Body of pancreas (tissue), 4 donors: ENCODE results near the gene NEURL4. TPM values are rescaled to one million over a fixed set of nuclear protein-coding genes. Genes with fewer than 3 reads are reported as not detected.

ENCODE experiments used
- ATAC-seq: fragments of 150-250 bp; one replicate; pipeline ENCODE4 v1.9.1; 2016
- DNase-seq, 4 donors: peaks; one replicate each; pipeline ENCODE4 v3.0.0-alpha.2; 2019
- H3K27ac ChIP-seq, 4 donors: fragments of 200-600 bp; sonication (generic); 1 replicate in 3 of 4; 2 replicates in 1 of 4; pipeline versions ENCODE4 v1.5.1 to v1.6.1; 2016 to 2019; ENCODE audit warnings: mild to moderate bottlenecking in 1 of 4, mixed read lengths in 1 of 4, moderate library complexity in 1 of 4
- H3K27me3 ChIP-seq, 2 donors: fragments of 200-600 bp; sonication (generic); one replicate each; pipeline ENCODE4 v1.6.0; 2016; ENCODE audit warnings: mild to moderate bottlenecking in 1 of 2
- H3K36me3 ChIP-seq, 2 donors: fragments of 200-600 bp; sonication (generic); replicated peaks in 1 of 2; 2 replicates each; pipeline ENCODE4 v1.5.1; 2016; ENCODE audit warnings: low read depth in 2 of 2; ENCODE audit not compliant: insufficient read depth in 1 of 2
- H3K4me1 ChIP-seq: fragments of 200-600 bp; sonication (generic); one replicate; pipeline ENCODE4 v1.6.0; 2016
- H3K4me3 ChIP-seq, 2 donors: fragments of 200-600 bp; sonication (generic); 1 replicate in 1 of 2; 2 replicates in 1 of 2; pipeline ENCODE4 v1.5.1; 2016 to 2019
- H3K9me3 ChIP-seq, 3 donors: fragments of 200-600 bp; sonication (generic); 1 replicate in 2 of 3; 2 replicates in 1 of 3; pipeline ENCODE4 v1.5.1; 2016
- CTCF ChIP-seq, 7 experiments: fragments of 450-650 bp in 4 of 7; fragments of 200-600 bp in 3 of 7; sonication (generic) in 3 of 7; IDR thresholded peaks; one replicate each; pipeline ENCODE4 v1.5.1; 2016 to 2019; ENCODE audit warnings: antibody characterized with exemption in 7 of 7
- POLR2A ChIP-seq, 3 donors: fragments of 450-650 bp; IDR thresholded peaks; one replicate each; pipeline ENCODE4 v1.6.1; 2016; ENCODE audit warnings: antibody characterized with exemption in 3 of 3, mild to moderate bottlenecking in 2 of 3
- WGBS, 2 donors: methylation state at CpG; one replicate each; pipeline ENCODE4 v1.1.5; 2017; 5-methylcytosine and 5-hydroxymethylcytosine counted together
- intact Hi-C: fragments of 100-400 bp; cut with DNase I; formaldehyde crosslinking; loops from one replicate; pipeline ENCODE4 v1.15.1; 2023
- total RNA-seq, 2 donors: library from RNA; depleted of rRNA; stranded (reverse); fragments of >200 nt; gene quantifications; one replicate each; pipeline ENCODE4 v1.1.0, GENCODE V29; 2016

NEURL4 gene
- total RNA-seq, 2 donors from 2014 or later: 28.8 to 41.2 TPM

GRCh38 chr17:7311110-7311705 lies 17.9 kb downstream of the NEURL4 start:
- 62 to 73% methylated on average over 7 of the region's 7 CpGs for WGBS, 2 donors
- DNase-seq (no peak), ATAC-seq (no peak)
- Histone ChIP-seq H3K4me3 (no peak overlapping the region), H3K36me3 (peaks cover 5 to 31% of the 10 kb centered on the region in 2 donors), H3K27ac (peak overlapping the region in 1 of 4 donors; percentile 6), H3K4me1 (peaks cover 63% of the 10 kb centered on the region), H3K9me3 (no peaks in the 10 kb centered on the region), H3K27me3 (no peaks in the 10 kb centered on the region)
- no peak for TF ChIP-seq POLR2A (IDR thresholded peaks at IDR 0.05)
- no peak for TF ChIP-seq CTCF (IDR thresholded peaks at IDR 0.05)
- intact Hi-C loops: no loop called here

- ATAC-seq (no peak), DNase-seq (no peak)
- Histone ChIP-seq H3K4me3 (no peak overlapping the region), H3K27ac (peak overlapping the region in 2 of 4 donors; percentile 98 to 100), H3K27me3 (no peaks in the 10 kb centered on the region), H3K36me3 (peaks cover 5 to 31% of the 10 kb centered on the region in 2 donors), H3K9me3 (no peaks in the 10 kb centered on the region), H3K4me1 (peaks cover 55% of the 10 kb centered on the region)
- 63 to 68% methylated on average over 12 of the region's 12 CpGs for WGBS, 2 donors
- intact Hi-C loops: no loop called here
- TF ChIP-seq POLR2A (IDR thresholded peaks at IDR 0.05): peak in 1 of 3 donors; percentile 9
- TF ChIP-seq CTCF (IDR thresholded peaks at IDR 0.05): no peak
Observed at GRCh38 chr17:7309628-7310027, 19.5 kb downstream of the NEURL4 start.

- intact Hi-C loops: no loop called here
- H3K27me3 ChIP-seq: no peaks in the 10 kb centered on the region
- WGBS, 2 donors: 0 to 1% methylated on average over 11 to 14 of the region's 14 CpGs
- H3K27ac ChIP-seq: peak overlapping the region; percentile 98 to 100 (median 98)
- H3K9me3 ChIP-seq: no peaks in the 10 kb centered on the region
- TF ChIP-seq POLR2A (IDR thresholded peaks at IDR 0.05): peak; percentile 40 to 82 (median 79)
- no peak for TF ChIP-seq CTCF (IDR thresholded peaks at IDR 0.05)
- DNase-seq: peak; percentile 80 to 90 (median 86)
- peaks cover 47% of the 10 kb centered on the region for H3K4me1 ChIP-seq
- peak; percentile 28 for ATAC-seq
- peaks cover 5 to 31% of the 10 kb centered on the region in 2 donors for H3K36me3 ChIP-seq
- peak overlapping the region; percentile 70 to 82 for H3K4me3 ChIP-seq
Observed at GRCh38 chr17:7308625-7309433, 20.3 kb downstream of the NEURL4 start.

GRCh38 chr17:7307686-7308624 lies 21.2 kb downstream of the NEURL4 start:
- peak overlapping the region; percentile 70 to 82 for H3K4me3 ChIP-seq
- intact Hi-C loops: no loop called here
- 0% methylated on average over 80 of the region's 104 CpGs; no CpG with 5 or more reads in 1 of the 2 donors for WGBS, 2 donors

More at GRCh38 chr17:7307686-7308624, 21.2 kb downstream of the NEURL4 start:
- TF ChIP-seq POLR2A (IDR thresholded peaks at IDR 0.05) (no peak), CTCF (IDR thresholded peaks at IDR 0.05) (peak in 2 of 7 experiments; percentile 3 to 18)
- Histone ChIP-seq H3K27ac (peak overlapping the region; percentile 98 to 100 (median 98)), H3K27me3 (no peaks in the 10 kb centered on the region), H3K36me3 (peaks cover 5 to 26% of the 10 kb centered on the region in 2 donors), H3K9me3 (no peaks in the 10 kb centered on the region), H3K4me1 (peaks cover 39% of the 10 kb centered on the region)
- DNase-seq (peak; percentile 47 to 65 (median 53)), ATAC-seq (peak; percentile 11)
